ENCODE data around the gene CHRNA7. TPM values are rescaled to one million over a fixed set of nuclear protein-coding genes. Genes with fewer than 3 reads are reported as not detected.

Gene CHRNA7
- total RNA-seq, 1 experiment from 2014 or later = 7.8 TPM

- TF ChIP-seq AFF4 (CRISPR knock-in tag; IDR thresholded peaks at IDR 0.05; ENCODE audit: borderline replicate concordance) (no peak), ZMAT4 (CRISPR knock-in tag; IDR thresholded peaks at IDR 0.05) (no peak), ZNF416 (CRISPR knock-in tag; IDR thresholded peaks at IDR 0.05) (no peak), ATF2 (CRISPR knock-in tag; IDR thresholded peaks at IDR 0.05; ENCODE audit: borderline replicate concordance, low read depth) (no peak), NFE2L1 (CRISPR knock-in tag; IDR thresholded peaks at IDR 0.05) (no peak), TEAD4 (CRISPR knock-in tag; IDR thresholded peaks at IDR 0.05) (no peak), MYBL2 (CRISPR knock-in tag; IDR thresholded peaks at IDR 0.05) (no peak), TEAD1 (CRISPR knock-in tag; IDR thresholded peaks at IDR 0.05) (no peak), STAT6 (CRISPR knock-in tag; conservative IDR thresholded peaks at IDR 0.05; ENCODE audit: low read depth) (no peak), SMAD4 (CRISPR knock-in tag; IDR thresholded peaks at IDR 0.05) (no peak), ATF3 (CRISPR knock-in tag; conservative IDR thresholded peaks at IDR 0.05) (no peak), CBFB (CRISPR knock-in tag; IDR thresholded peaks at IDR 0.05; ENCODE audit: low read depth) (no peak), FOXK1 (CRISPR knock-in tag; IDR thresholded peaks at IDR 0.05) (no peak), JUN (CRISPR knock-in tag; IDR thresholded peaks at IDR 0.05) (no peak), ESRRA (CRISPR knock-in tag; IDR thresholded peaks at IDR 0.05; ENCODE audit: borderline replicate concordance) (no peak), SOX15 (CRISPR knock-in tag; IDR thresholded peaks at IDR 0.05) (no peak), ZNF281 (CRISPR knock-in tag; IDR thresholded peaks at IDR 0.05) (no peak), RORB (CRISPR knock-in tag; IDR thresholded peaks at IDR 0.05) (no peak)
Observed at GRCh38 chr15:32034106-32034505, 3.8 kb downstream of the CHRNA7 start (continued).
